DOHH2 (cell line): ENCODE data around the gene RPS2.
A peak's percentile ranks its signal among the peaks of the same experiment; 100 is the strongest.

Experiments used
- H3F3A ChIP-seq: fragments of 200-600 bp; sonication (generic), shearing (Covaris generic); 2 replicates; pipeline ENCODE4 v1.6.0; 2016; ENCODE audit warnings: antibody characterized with exemption, mild to moderate bottlenecking; ENCODE audit not compliant: control insufficient read depth, insufficient read depth
- H3K27ac ChIP-seq: fragments of 200-600 bp; sonication (generic); 2 replicates; pipeline ENCODE4 v1.5.1; 2014; ENCODE audit warnings: low read depth, mild to moderate bottlenecking, low read length, moderate library complexity
- H3K27me3 ChIP-seq: fragments of 200-600 bp; sonication (generic); 2 replicates; pipeline ENCODE4 v1.6.1; 2014; ENCODE audit warnings: mild to moderate bottlenecking, low read length, mixed read lengths; ENCODE audit not compliant: control insufficient read depth
- H3K36me3 ChIP-seq: fragments of 200-600 bp; sonication (generic); 2 replicates; pipeline ENCODE4 v1.6.1; 2014; ENCODE audit warnings: mild to moderate bottlenecking, low read length, moderate library complexity, mixed read lengths; ENCODE audit not compliant: control insufficient read depth
- H3K4me1 ChIP-seq: fragments of 200-600 bp; sonication (generic); 2 replicates; pipeline ENCODE4 v1.6.1; 2014; ENCODE audit warnings: mild to moderate bottlenecking, low read length, mixed read lengths; ENCODE audit not compliant: control insufficient read depth
- H3K4me2 ChIP-seq: fragments of 200-600 bp; sonication (generic); 2 replicates; pipeline ENCODE4 v1.6.0; 2014; ENCODE audit warnings: mild to moderate bottlenecking, low read length, moderate library complexity
- H3K4me3 ChIP-seq: fragments of 200-600 bp; sonication (generic); 2 replicates; pipeline ENCODE4 v1.5.1; 2014; ENCODE audit warnings: mild to moderate bottlenecking, low read length, mixed read lengths
- H3K79me2 ChIP-seq: fragments of 200-600 bp; sonication (generic); 2 replicates; pipeline ENCODE4 v1.6.1; 2014; ENCODE audit warnings: mild to moderate bottlenecking, low read length, mixed read lengths; ENCODE audit not compliant: control insufficient read depth
- H3K9me2 ChIP-seq: fragments of 200-600 bp; sonication (generic); replicated peaks from 2 replicates; pipeline ENCODE4 v1.6.1; 2014; ENCODE audit warnings: mild to moderate bottlenecking, low read length, mixed read lengths; ENCODE audit not compliant: control insufficient read depth
- H3K9me3 ChIP-seq: fragments of 200-600 bp; sonication (generic); 2 replicates; pipeline ENCODE4 v1.6.1; 2014; ENCODE audit warnings: antibody characterized with exemption, low read length, mixed read lengths; ENCODE audit not compliant: control insufficient read depth, insufficient read depth
- H4K20me1 ChIP-seq: fragments of 200-600 bp; sonication (generic); 2 replicates; pipeline ENCODE4 v1.6.0; 2014; ENCODE audit warnings: low read depth, mild to moderate bottlenecking, antibody characterized with exemption, low read length, moderate library complexity; ENCODE audit not compliant: control insufficient read depth, insufficient read depth
- EZH2phosphoT487 ChIP-seq: fragments of 200-600 bp; sonication (generic); IDR thresholded peaks from 2 replicates; pipeline ENCODE4 v1.6.1; 2017; ENCODE audit warnings: borderline replicate concordance, mild to moderate bottlenecking, antibody characterized with exemption, low read length, moderate library complexity, mixed read lengths
- TF ChIP-seq, protein P1 (sequence below): fragments of 200-600 bp; sonication (generic); IDR thresholded peaks from one replicate; pipeline ENCODE4 v1.5.1; 2014; ENCODE audit warnings: antibody characterized with exemption, mild to moderate bottlenecking, low read depth, low read length; ENCODE audit not compliant: poor library complexity, severe bottlenecking

Gene RPS2

DNA sequence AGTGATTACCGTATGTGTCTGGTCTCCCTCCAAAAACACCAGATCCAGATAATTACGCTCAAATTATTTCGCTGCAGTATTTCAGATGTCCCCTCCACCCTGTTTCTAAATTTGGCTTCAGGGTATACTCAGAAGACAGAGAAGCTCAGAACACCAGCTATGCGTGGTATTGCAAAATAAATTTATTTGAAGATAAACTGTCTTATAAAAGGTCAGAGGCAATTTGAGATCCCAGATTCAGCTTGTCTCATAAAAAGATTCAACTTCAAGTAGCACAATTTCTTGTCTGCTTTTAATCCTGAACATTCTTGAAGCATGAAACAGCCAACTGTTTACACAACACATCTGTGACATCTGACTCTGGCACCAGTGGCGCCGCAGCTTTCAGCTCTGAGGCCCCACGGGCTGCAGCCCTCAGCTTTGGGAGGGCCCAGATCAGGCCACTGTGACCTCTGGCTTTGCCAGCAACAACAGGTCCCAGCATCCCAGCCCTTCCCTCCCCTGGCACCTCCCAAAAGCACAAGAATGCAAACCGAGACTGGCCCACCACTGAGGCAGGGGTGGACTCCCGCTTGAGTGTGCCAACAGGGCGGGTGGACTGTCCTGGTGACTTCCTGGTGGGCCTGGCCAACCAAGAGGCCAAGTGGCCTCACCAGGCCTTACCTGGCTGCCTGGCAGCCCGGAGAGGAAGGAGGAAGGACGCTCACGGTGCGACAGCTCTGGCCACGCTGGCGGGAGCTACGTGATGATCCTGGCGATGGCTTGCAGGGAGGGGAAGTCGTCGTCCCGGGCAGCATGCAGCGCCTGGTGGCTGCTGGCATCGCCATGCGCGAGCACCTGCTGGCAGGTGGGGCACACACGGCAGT, 33.1 kb upstream of the RPS2 start:
- Histone ChIP-seq H4K20me1 (no peaks in the 10 kb centered on the region; the same call in 1 of the 2 replicates), H3K9me3 (peaks cover 1% of the 10 kb centered on the region; the same call in 1 of the 2 replicates), H3K4me1 (peaks cover 17% of the 10 kb centered on the region), H3K27ac (no peak overlapping the region), H3K79me2 (peaks cover 13% of the 10 kb centered on the region), H3K36me3 (peaks cover 72% of the 10 kb centered on the region), H3F3A (peaks cover 24% of the 10 kb centered on the region), H3K27me3 (no peaks in the 10 kb centered on the region), H3K9me2 (no peaks in the 10 kb centered on the region), H3K4me3 (no peak overlapping the region), H3K4me2 (no peak overlapping the region)
- TF ChIP-seq EZH2phosphoT487, result no peak
- TF ChIP-seq, protein P1, sequence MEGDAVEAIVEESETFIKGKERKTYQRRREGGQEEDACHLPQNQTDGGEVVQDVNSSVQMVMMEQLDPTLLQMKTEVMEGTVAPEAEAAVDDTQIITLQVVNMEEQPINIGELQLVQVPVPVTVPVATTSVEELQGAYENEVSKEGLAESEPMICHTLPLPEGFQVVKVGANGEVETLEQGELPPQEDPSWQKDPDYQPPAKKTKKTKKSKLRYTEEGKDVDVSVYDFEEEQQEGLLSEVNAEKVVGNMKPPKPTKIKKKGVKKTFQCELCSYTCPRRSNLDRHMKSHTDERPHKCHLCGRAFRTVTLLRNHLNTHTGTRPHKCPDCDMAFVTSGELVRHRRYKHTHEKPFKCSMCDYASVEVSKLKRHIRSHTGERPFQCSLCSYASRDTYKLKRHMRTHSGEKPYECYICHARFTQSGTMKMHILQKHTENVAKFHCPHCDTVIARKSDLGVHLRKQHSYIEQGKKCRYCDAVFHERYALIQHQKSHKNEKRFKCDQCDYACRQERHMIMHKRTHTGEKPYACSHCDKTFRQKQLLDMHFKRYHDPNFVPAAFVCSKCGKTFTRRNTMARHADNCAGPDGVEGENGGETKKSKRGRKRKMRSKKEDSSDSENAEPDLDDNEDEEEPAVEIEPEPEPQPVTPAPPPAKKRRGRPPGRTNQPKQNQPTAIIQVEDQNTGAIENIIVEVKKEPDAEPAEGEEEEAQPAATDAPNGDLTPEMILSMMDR, result no peak

- Histone ChIP-seq H3F3A (peaks cover 38% of the 10 kb centered on the region), H3K36me3 (peaks cover 36% of the 10 kb centered on the region), H3K27ac (peak overlapping the region; percentile 34), H3K27me3 (peaks cover 17% of the 10 kb centered on the region), H3K4me1 (peaks cover 44% of the 10 kb centered on the region), H3K4me2 (peak overlapping the region; percentile 10), H3K9me2 (no peaks in the 10 kb centered on the region), H3K4me3 (no peak overlapping the region), H3K9me3 (peaks cover 5% of the 10 kb centered on the region; the same call in 1 of the 2 replicates), H4K20me1 (no peaks in the 10 kb centered on the region), H3K79me2 (no peaks in the 10 kb centered on the region)
- TF ChIP-seq, protein P1, result no peak
- TF ChIP-seq EZH2phosphoT487, result no peak
Observed at GRCh38 chr16:1993731-1994131, 29.1 kb upstream of the RPS2 start.

DNA sequence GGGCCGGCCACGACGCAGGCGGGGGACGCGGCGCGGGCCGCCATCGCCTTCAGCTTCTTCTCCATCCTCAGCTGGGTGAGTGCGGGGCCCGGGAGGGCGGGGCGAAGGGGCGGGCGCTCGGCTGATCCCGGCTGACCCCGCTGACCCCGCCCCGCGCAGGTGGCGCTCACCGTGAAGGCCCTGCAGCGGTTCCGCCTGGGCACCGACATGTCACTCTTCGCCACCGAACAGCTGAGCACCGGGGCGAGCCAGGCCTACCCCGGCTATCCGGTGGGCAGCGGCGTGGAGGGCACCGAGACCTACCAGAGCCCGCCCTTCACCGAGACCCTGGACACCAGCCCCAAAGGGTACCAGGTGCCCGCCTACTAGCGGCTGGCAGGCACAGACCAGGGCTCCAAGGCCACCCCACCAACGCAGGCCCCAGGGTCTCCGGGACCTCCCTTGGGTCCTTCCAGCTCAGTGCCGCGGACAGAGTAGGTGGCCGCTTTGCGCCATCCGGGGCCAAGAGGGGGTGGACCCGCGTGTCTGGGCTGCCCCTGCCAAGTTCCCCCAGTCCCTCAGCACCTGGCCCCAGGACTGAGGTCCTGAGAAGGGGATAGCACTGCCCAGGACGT, 28.2 kb upstream of the RPS2 start:
- Histone ChIP-seq H3K36me3 (peaks cover 27% of the 10 kb centered on the region), H3K4me2 (peak overlapping the region; percentile 10; the same call in 1 of the 2 replicates), H3K27me3 (peaks cover 19% of the 10 kb centered on the region), H4K20me1 (no peaks in the 10 kb centered on the region), H3K27ac (no peak overlapping the region), H3K4me3 (no peak overlapping the region), H3K9me3 (peaks cover 5% of the 10 kb centered on the region; the same call in 1 of the 2 replicates), H3F3A (peaks cover 42% of the 10 kb centered on the region), H3K9me2 (no peaks in the 10 kb centered on the region), H3K4me1 (peaks cover 44% of the 10 kb centered on the region), H3K79me2 (no peaks in the 10 kb centered on the region)
- TF ChIP-seq, protein P1, result no peak
- no peak for TF ChIP-seq EZH2phosphoT487
